Stimulated activated CD4-positive, alpha-beta T cell treated with anti-CD3 and anti-CD28 coated beads, Interleukin-12 subunit alpha, Interleukin-12 subunit beta, amount 100 ng/mL, for 4 hours (primary cell): ENCODE results near the gene PRKCH.

Experiments
- DNase-seq: peaks from one replicate; pipeline ENCODE4 v3.0.0-alpha.2; 2020

Gene PRKCH

DNA sequence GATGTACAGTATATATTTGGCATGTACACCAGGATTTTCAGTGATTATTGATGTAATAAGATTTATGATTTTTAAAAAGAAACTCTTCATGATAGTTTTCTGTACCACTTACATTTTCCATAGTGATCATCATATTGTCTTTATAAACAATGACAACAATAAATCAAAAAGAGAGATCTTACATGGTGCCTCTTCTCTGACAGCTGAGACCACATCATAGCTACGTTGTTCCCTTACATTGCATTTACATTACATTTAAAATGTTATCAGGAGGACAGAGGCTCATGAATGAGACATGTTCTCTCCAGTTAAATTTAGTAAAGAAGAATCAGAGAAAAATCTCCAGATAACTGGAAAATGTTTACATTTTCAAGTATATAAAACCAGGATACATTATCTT is 112.4 kb downstream of the PRKCH start:
- DNase-seq, result no peak

- DNase-seq, result no peak
These were observed 112.9 kb downstream of the PRKCH start for GRCh38 chr14:61434311-61434710.

DNA sequence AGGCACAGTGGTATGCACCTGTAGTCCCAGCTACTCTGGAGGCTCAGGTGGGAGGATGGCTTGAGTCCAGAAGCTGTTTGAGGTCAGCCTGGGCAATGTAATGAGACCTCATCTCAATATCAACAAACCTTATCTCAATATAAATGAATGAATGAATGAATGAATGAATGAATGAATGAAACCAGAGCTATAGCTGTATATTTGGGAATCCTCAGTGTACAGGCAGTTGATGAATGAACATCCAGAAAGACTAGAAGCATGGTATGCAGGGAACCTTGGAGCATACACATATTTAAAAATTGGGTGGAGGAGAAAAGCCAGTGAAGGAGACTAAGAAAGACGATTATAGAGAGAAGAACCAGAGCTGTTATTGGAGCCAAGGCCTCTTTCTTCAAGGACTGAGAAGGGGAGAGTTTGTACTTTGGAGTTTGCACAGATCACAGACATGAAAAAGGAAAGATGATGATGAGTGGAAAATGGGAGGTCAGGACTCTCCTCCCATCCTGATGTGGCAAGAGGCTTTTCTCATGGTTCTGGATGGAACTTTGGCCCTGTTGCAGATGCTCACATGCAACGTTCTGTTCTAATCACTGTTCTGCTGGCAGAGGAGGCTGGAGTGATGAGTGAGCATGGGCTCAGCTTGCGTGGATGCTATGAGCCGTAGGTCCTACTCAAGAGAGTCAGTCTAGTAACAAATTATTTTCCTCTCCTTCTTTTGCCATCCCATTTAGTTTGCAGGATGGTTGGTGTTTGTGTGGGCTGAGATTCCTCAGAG is 114.4 kb downstream of the PRKCH start:
- DNase-seq, result no peak

- DNase-seq, result no peak
These were observed 116.0 kb downstream of the PRKCH start for GRCh38 chr14:61437381-61437780.

DNA sequence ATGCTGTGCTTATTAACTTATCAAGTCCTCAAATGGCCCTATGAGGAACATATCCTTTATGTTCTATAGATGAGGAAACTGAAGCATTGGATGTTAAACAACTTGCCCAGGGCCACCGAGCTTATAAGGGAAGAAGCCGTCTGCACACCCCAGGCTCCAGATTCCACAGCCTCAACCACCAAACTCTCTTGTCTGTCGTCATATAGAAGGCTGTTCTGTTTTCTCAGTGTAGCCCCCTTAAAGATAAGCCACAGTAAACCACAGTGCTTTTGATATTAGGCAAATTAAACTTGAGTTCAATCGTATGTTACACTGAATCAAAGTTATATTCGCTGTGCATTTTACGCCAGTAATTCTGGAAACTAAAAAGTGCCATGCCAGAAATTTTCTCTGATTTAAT is 116.7 kb downstream of the PRKCH start:
- DNase-seq, result no peak

DNA sequence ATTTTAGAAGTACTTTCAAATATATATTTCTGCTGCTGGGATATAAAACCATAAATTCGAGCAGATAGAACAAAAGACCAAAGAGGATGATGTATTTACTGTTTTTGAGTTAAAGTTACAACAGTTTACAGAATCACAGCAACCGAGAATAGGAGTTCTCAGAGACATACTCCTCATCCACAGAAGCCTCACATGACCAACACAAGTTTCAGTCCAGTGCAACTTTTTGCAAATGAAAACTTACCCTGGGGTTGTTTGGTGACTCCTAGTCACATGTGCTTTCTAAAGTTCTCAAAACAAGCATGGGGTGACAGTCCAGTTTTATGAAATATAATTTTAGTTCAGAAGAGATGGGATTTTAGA is 117.1 kb downstream of the PRKCH start:
- no peak for DNase-seq

DNA sequence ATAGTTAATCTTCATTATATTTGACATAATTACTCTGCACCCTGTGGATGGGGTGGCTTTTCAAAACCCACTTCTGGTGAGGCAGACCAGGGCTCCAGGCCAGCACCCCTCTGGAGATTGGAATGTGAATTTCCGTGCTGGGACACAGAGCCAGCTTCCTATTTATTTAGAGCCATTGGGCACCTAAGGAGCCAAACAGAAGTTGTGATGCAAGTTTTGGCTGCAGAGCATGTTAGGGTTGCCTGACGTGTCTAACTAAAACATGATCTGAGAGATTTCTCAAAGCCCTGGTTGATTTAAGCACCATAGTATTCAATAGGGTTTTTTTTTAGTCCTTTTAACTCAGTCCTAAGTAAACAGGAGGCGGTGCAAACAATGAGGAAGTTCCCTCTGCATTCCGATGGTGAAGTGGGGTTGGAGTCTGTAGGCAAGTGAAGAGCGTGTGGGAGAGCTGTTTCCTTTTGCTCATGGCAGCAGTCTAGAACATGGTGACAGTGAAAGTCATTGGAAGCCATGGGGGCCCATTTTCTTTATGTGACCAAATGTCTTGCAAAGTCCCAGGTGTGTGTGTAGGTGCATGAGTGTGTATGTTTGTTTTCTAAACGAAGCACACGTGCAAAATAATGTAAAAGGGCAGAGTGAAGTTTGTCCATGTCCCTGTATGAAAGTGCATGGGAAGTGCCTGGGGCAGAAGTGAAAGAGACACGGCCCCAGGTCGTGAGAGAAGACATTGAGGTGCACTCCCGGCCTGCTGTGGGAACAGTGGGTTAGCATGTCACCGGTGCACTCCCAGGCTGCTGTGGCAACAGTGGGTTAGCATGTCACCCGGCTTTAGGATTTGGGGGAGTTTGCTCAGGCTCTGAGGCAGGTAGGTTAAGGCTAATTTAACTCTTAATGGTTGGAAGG is 117.7 kb downstream of the PRKCH start:
- DNase-seq, result no peak

DNA sequence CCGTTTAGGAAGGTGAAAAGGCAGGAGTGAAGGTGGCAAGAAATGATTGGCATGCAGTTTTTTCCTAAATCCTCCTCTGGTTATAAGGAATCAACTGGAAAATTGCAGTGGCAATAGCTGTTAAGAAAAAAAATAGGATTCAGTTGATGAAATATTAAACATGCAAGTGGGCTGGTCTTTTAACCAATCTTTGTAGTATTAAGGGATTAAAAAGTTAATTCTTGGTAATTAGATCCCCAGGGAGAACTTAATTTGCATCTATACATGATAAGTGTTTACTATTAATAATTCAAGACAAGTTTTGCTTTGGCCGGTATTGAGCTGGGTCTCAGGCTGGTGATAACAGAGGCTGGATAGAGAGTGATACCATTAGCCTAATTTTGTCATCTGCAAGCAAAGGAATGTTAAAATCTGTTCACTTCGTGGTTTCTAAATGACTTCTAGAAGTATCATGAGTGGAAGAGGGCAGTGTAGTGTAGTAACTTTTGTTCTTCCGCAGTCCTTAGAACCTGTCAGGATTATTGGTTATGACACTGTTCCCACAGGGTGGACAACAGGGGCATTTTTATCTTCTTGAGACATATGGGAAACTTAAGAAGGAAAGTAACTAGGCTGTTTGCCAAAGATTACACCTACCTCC is 118.5 kb downstream of the PRKCH start:
- no peak for DNase-seq

DNA sequence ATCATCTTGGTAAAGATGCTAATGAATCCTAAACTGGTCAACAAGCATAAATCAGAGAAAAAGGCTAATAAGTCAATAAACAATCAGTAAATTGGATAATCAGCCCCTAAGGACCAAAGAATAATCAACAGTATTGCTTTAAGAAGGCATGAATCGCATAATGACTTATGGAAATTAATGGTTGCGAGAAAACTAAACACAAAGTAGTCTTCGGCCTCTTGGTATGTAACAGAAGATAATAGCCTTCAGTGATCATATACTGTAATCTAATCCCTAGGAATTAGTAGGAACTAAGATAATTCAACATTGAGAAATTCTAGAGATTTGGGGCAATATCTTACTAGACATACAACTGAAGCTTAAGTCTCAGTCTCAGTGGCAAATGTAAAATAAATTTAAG is 122.1 kb downstream of the PRKCH start:
- no peak for DNase-seq

DNA sequence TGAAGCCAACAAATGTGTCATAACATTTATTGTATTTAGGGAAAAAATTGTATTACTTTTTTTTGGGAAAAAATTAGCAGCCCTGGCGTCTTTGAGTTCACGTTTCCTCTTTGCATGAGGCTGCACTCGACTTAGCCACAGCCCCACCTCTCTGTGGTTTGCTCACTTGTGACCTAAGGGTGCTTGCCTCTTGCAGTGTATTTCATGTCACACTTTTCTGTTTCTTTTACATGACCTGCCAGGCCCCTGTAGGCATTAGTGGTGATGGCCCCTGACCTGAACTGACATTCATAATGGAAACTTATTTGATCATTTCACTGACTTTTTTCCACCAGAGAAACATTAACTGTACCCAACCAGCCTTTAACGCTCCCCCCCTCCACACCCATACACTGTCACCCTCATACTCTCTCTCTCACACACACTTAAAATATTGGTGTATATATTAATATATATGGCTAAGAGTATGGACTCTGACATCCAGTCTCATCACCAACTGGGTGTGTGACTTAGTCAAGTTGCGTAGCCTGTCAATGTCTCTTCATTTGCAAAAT is 122.9 kb downstream of the PRKCH start:
- peak; percentile 39 for DNase-seq

DNA sequence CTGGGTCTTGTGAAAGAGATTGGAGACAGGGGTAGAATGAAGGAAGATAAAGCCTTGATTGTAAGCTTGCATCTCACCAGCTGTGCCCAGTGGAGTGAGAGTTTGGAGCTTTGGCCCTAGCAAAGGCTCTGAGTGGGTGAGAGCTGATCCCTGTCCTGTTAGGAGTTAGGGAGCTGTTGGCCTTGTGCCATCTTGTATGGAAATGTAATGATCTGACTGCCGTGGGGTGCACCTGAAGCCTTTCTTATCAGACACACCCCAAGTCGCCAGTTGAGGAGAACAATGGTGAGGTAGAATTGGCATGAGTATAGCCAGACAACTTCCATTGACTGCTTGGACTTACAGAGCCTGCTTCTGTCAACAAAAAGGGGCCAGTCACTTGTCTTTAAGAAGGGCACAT is 130.1 kb downstream of the PRKCH start:
- no peak for DNase-seq

GRCh38 chr14:61451891-61452400 is 130.6 kb downstream of the PRKCH start:
- no peak for DNase-seq

GRCh38 chr14:61452452-61452851 is 131.1 kb downstream of the PRKCH start:
- DNase-seq, result no peak

DNA sequence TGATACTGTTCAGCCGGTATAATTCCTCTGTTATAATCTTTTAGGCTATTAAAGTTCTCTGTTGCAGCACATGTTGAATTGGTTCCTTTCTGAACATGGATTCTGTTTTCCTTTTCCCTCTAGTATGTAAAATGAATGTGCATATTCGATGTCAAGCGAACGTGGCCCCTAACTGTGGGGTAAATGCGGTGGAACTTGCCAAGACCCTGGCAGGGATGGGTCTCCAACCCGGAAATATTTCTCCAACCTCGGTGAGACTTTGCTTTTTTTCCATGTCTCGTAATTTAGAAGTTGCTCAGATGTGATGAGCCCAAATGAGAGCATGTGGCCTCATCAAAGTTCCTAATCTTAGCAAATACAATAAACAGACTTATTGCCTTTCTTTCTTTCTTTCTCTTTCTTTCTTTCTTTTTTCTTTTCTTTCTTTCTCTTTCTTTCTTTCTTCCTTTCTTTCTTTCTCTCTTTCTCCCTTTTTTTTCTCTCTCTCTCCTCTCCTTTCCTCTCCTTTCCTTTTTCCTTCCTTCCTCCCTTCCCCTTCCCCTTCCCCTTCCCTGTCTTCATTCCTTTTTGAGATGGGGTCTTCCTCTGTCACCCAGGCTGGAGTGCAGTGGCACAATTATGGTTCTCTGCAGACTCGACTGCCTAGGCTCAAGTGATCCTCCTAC is 131.9 kb downstream of the PRKCH start:
- no peak for DNase-seq

DNA sequence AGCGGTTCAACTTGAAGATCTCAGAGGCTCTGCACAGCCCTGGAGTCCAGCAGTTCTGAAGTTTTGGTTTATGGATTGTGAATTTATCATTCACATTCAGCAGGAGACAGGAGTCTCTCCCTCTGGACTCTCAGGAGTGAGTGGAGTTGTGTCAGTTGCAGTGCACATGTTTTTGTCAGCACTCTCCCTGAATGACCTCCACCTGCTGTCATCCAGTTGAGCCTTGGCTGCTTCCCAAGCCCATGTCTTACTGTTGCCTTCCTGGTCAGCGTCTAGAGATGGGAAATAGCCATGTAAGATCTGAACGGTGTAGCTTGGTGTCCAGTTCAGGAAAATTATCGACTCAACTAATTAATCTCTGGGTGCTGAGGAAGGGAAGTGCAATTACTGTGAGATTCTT is 133.2 kb downstream of the PRKCH start:
- no peak for DNase-seq

- no peak for DNase-seq
These were observed 134.0 kb downstream of the PRKCH start for GRCh38 chr14:61455351-61455750.

- DNase-seq, result peak; percentile 80
These were observed 135.3 kb downstream of the PRKCH start for GRCh38 chr14:61456720-61457119.

- no peak for DNase-seq
These were observed 137.4 kb downstream of the PRKCH start for GRCh38 chr14:61458766-61459165.

DNA sequence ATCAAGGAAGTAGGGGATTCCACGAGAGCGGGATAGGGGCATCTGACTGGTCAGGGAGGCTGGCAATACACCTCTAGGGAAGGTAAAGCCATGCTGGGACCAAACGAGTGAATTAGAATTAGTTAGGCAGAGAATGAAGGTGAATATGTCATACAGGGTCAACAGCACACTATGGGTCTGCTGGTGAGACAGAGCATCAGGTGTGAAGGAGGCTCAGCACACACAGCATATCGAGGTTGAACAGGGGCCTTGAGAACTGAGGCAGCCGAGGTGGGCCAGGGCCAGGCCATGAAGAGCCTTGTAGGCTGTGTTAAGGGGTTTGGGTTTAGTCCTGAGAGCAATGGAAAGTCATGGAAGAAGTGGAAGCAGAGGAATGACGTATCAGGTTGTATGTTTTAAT is 137.8 kb downstream of the PRKCH start:
- no peak for DNase-seq

DNA sequence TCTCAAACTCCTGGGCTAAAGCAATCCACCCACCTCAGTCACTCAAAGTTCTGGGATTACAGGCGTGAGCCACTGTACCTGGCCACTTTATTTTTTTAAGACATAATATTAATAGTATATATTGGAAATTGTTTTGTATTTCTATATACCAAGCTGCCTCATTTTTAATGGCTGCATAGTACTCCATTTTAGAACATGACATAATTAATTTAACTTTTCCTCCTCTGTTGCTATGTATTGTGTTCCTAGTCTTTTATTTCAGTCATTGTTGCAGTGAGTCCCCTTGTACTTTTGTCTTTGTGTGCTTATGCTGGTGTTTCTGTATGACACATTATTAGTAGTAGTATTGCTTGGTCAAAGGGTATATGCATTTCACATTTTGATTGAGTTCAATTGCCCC is 138.7 kb downstream of the PRKCH start:
- no peak for DNase-seq

- DNase-seq, result no peak
These were observed 139.6 kb downstream of the PRKCH start for GRCh38 chr14:61460718-61461611.
